GM19395 (cell line): ENCODE measurements around the gene TFR2.
A peak's percentile ranks its signal among the peaks of the same experiment; 100 is the strongest.
"Not testable (repeated sequence)": the region's sequence is repeated elsewhere in the genome, so short reads cannot be mapped to it uniquely, and the experiment has no call there.

Source experiments
- ATAC-seq: cut with Tn5 transposase; IDR thresholded peaks from one replicate; pipeline ENCODE4 v1.9.1; 2021; ENCODE audit warnings: mild to moderate bottlenecking, moderate library complexity; ENCODE audit not compliant: unreplicated experiment

Gene TFR2

GRCh38 chr7:100678291-100678984, 37.1 kb upstream of the TFR2 start:
- no peak for ATAC-seq

- ATAC-seq = no peak
Observed at GRCh38 chr7:100677308-100678267, 36.2 kb upstream of the TFR2 start.

- no peak for ATAC-seq
Observed at GRCh38 chr7:100676501-100677306, 35.4 kb upstream of the TFR2 start.

- ATAC-seq = peak; percentile 44
Observed at GRCh38 chr7:100675581-100676350, 34.4 kb upstream of the TFR2 start.

GRCh38 chr7:100675105-100675451, 33.7 kb upstream of the TFR2 start:
- ATAC-seq = no peak

- no peak for ATAC-seq
Observed at GRCh38 chr7:100674411-100675104, 33.2 kb upstream of the TFR2 start.

- no peak for ATAC-seq
Observed at GRCh38 chr7:100673942-100674410, 32.6 kb upstream of the TFR2 start.

GRCh38 chr7:100673302-100673941, 32.1 kb upstream of the TFR2 start, which contains the start of gene GNB2:
GNB2 (plus strand) TSS chr7:100673740; CDS start chr7:100676266, 2,526 bp downstream.
- peak; percentile 58 for ATAC-seq

GRCh38 chr7:100671353-100672327, 30.3 kb upstream of the TFR2 start:
- ATAC-seq = no peak

GRCh38 chr7:100670074-100670473, 28.7 kb upstream of the TFR2 start:
- no peak for ATAC-seq

GRCh38 chr7:100669106-100669505, 27.8 kb upstream of the TFR2 start:
- ATAC-seq = not testable (repeated sequence)

GRCh38 chr7:100668069-100668449, 26.7 kb upstream of the TFR2 start:
- ATAC-seq = no peak

- ATAC-seq = no peak
Observed at GRCh38 chr7:100667331-100668068, 26.1 kb upstream of the TFR2 start.

- ATAC-seq = no peak
Observed at GRCh38 chr7:100665168-100665726, 23.9 kb upstream of the TFR2 start.

GRCh38 chr7:100662194-100662776, 20.9 kb upstream of the TFR2 start:
- ATAC-seq = not testable (repeated sequence)

- no peak for ATAC-seq
Observed at GRCh38 chr7:100655908-100656674, 14.7 kb upstream of the TFR2 start, which contains the start of gene ACTL6B. ACTL6B (minus strand) TSS chr7:100656448; CDS start chr7:100656354, 94 bp downstream.
